Tibial nerve (tissue), 4 donors: ENCODE results near the gene KIRREL2. TPM values are rescaled to one million over a fixed set of nuclear protein-coding genes. Genes with fewer than 3 reads are reported as not detected.

Experiments
- DNase-seq, 2 donors: peaks; one replicate each; pipeline ENCODE4 v3.0.0-alpha.2; 2019; ENCODE audit warnings: low spot score in 2 of 2
- H3K27ac ChIP-seq, 4 donors: fragments of 200-600 bp; sonication (generic) in 3 of 4; one replicate each; pipeline ENCODE4 v1.5.1; 2017 to 2019; ENCODE audit warnings: mild to moderate bottlenecking in 1 of 4
- H3K27me3 ChIP-seq, 2 donors: fragments of 200-600 bp; sonication (generic) in 1 of 2; one replicate each; pipeline versions ENCODE4 v1.5.1 to v1.6.0; 2017 to 2019
- H3K36me3 ChIP-seq, 3 donors: fragments of 200-600 bp; sonication (generic); one replicate each; pipeline ENCODE4 v1.5.1; 2018 to 2019
- H3K4me1 ChIP-seq, 4 donors: fragments of 200-600 bp; sonication (generic) in 3 of 4; one replicate each; pipeline ENCODE4 v1.5.1; 2017 to 2019
- H3K4me3 ChIP-seq, 4 donors: fragments of 200-600 bp; sonication (generic) in 3 of 4; one replicate each; pipeline ENCODE4 v1.5.1; 2017 to 2019; ENCODE audit warnings: mild to moderate bottlenecking in 1 of 4, moderate library complexity in 1 of 4
- H3K9me3 ChIP-seq, 4 donors: fragments of 200-600 bp; sonication (generic) in 3 of 4; one replicate each; pipeline ENCODE4 v1.5.1; 2017 to 2019
- CTCF ChIP-seq, 5 experiments: fragments of 200-600 bp in 3 of 5; fragments of 450-650 bp in 2 of 5; sonication (generic) in 3 of 5; IDR thresholded peaks; one replicate each; pipeline ENCODE4 v1.5.1; 2016 to 2019; ENCODE audit warnings: antibody characterized with exemption in 5 of 5, mild to moderate bottlenecking in 3 of 5, moderate library complexity in 2 of 5
- EP300 ChIP-seq, 2 donors: sonication (generic); formaldehyde crosslinking; IDR thresholded peaks; one replicate each; pipeline ENCODE4 v1.6.1; 2017; ENCODE audit warnings: antibody characterized with exemption in 2 of 2, mild to moderate bottlenecking in 1 of 2
- POLR2A ChIP-seq, 2 donors: fragments of 450-650 bp; IDR thresholded peaks; one replicate each; pipeline ENCODE4 v1.6.1; 2017; ENCODE audit warnings: antibody characterized with exemption in 2 of 2, mild to moderate bottlenecking in 2 of 2, moderate library complexity in 2 of 2
- WGBS, 2 donors: methylation state at CpG; one replicate each; pipeline ENCODE4 v1.1.5; 2018; 5-methylcytosine and 5-hydroxymethylcytosine counted together
- total RNA-seq, 4 donors: library from RNA; depleted of rRNA; stranded (reverse); fragments of >200 nt; gene quantifications; one replicate each; pipeline ENCODE4 v1.1.0, GENCODE V29; 2016

The KIRREL2 gene
- total RNA-seq, 4 donors from 2014 or later: 0.44 TPM; not detected in 3

GRCh38 chr19:35813043-35813890, 43.4 kb upstream of the KIRREL2 start:
- Histone ChIP-seq H3K27me3 (peaks cover 0 to 30% of the 10 kb centered on the region in 2 donors), H3K4me3 (no peak overlapping the region), H3K9me3 (no peaks in the 10 kb centered on the region), H3K27ac (no peak overlapping the region), H3K36me3 (no peaks in the 10 kb centered on the region), H3K4me1 (no peaks in the 10 kb centered on the region)
- 83 to 87% methylated on average over 11 of the region's 11 CpGs for WGBS, 2 donors
- TF ChIP-seq EP300 (IDR thresholded peaks at IDR 0.05): no peak
- TF ChIP-seq POLR2A (IDR thresholded peaks at IDR 0.05): no peak
- TF ChIP-seq CTCF (IDR thresholded peaks at IDR 0.05): no peak
- DNase-seq: no peak

DNA sequence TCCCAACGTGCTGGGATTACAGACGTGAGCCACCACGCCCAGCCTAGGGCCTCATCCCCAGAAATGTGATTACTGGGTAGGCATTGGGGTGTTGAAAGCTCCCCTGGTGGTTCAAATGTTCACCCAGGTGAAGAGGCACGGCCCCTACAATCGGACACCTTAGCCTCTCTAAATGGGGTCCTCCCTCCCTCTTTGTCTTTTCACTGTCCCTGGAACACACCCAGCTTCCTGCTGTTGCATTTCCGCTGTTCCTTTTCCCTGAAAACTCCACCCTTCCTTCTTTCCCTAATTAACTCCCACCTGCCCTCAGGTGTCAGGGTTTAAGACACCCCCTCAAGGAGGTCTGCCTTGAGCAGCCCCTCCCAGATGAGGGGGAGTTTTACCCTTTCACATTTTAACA, 40.4 kb upstream of the KIRREL2 start:
- H3K4me1 ChIP-seq: no peaks in the 10 kb centered on the region
- no peak overlapping the region for H3K27ac ChIP-seq
- DNase-seq: no peak
- H3K36me3 ChIP-seq: no peaks in the 10 kb centered on the region
- H3K27me3 ChIP-seq: peaks cover 0 to 36% of the 10 kb centered on the region in 2 donors
- no peak for TF ChIP-seq EP300 (IDR thresholded peaks at IDR 0.05)
- no peak for TF ChIP-seq CTCF (IDR thresholded peaks at IDR 0.05)
- no peak for TF ChIP-seq POLR2A (IDR thresholded peaks at IDR 0.05)
- H3K4me3 ChIP-seq: no peak overlapping the region
- no peaks in the 10 kb centered on the region for H3K9me3 ChIP-seq
- 29 to 31% methylated on average over 6 of the region's 6 CpGs for WGBS, 2 donors

- 75 to 80% methylated on average over 9 of the region's 9 CpGs for WGBS, 2 donors
- Histone ChIP-seq H3K4me3 (no peak overlapping the region), H3K9me3 (no peaks in the 10 kb centered on the region), H3K27ac (no peak overlapping the region), H3K36me3 (no peaks in the 10 kb centered on the region), H3K4me1 (no peaks in the 10 kb centered on the region), H3K27me3 (peaks cover 0 to 32% of the 10 kb centered on the region in 2 donors)
- TF ChIP-seq EP300 (IDR thresholded peaks at IDR 0.05) (no peak), CTCF (IDR thresholded peaks at IDR 0.05) (no peak), POLR2A (IDR thresholded peaks at IDR 0.05) (no peak)
- no peak for DNase-seq
Observed at GRCh38 chr19:35816846-35817245, 39.9 kb upstream of the KIRREL2 start.

GRCh38 chr19:35818445-35818844, 38.3 kb upstream of the KIRREL2 start:
- H3K27me3 ChIP-seq: peaks cover 0 to 30% of the 10 kb centered on the region in 2 donors
- no peak overlapping the region for H3K27ac ChIP-seq

More at GRCh38 chr19:35818445-35818844, 38.3 kb upstream of the KIRREL2 start:
- WGBS, 2 donors: 62 to 74% methylated on average over 3 of the region's 3 CpGs
- no peak for DNase-seq
- TF ChIP-seq CTCF (IDR thresholded peaks at IDR 0.05) (no peak), EP300 (IDR thresholded peaks at IDR 0.05) (no peak), POLR2A (IDR thresholded peaks at IDR 0.05) (no peak)
- Histone ChIP-seq H3K36me3 (no peaks in the 10 kb centered on the region), H3K4me1 (no peaks in the 10 kb centered on the region), H3K9me3 (no peaks in the 10 kb centered on the region), H3K4me3 (no peak overlapping the region)
